GM19324 (cell line): ENCODE results near the gene CDRT15.
"Not testable (repeated sequence)": the region's sequence is repeated elsewhere in the genome, so short reads cannot be mapped to it uniquely, and the experiment has no call there.

ENCODE experiments used
- ATAC-seq: cut with Tn5 transposase; IDR thresholded peaks from one replicate; pipeline ENCODE4 v1.9.1; 2021; ENCODE audit warnings: mild to moderate bottlenecking, moderate library complexity; ENCODE audit not compliant: unreplicated experiment, low FRiP score

The CDRT15 gene

GRCh38 chr17:14209215-14209614, 27.4 kb downstream of the CDRT15 start:
- ATAC-seq, result no peak

GRCh38 chr17:14207791-14208190, 28.9 kb downstream of the CDRT15 start:
- no peak for ATAC-seq

- ATAC-seq, result no peak
Measured at GRCh38 chr17:14206891-14207290, 29.8 kb downstream of the CDRT15 start.

GRCh38 chr17:14205992-14206461, 30.6 kb downstream of the CDRT15 start:
- no peak for ATAC-seq

- no peak for ATAC-seq
Measured at GRCh38 chr17:14205380-14205779, 31.3 kb downstream of the CDRT15 start.

GRCh38 chr17:14204546-14204945, 32.1 kb downstream of the CDRT15 start:
- no peak for ATAC-seq

- no peak for ATAC-seq
Measured at GRCh38 chr17:14204084-14204483, 32.6 kb downstream of the CDRT15 start.

- no peak for ATAC-seq
Measured at GRCh38 chr17:14203388-14203787, 33.3 kb downstream of the CDRT15 start.

- no peak for ATAC-seq
Measured at GRCh38 chr17:14202388-14203166, 34.1 kb downstream of the CDRT15 start.

GRCh38 chr17:14201988-14202380, 34.7 kb downstream of the CDRT15 start:
- ATAC-seq, result no peak

- no peak for ATAC-seq
Measured at GRCh38 chr17:14201021-14201987, 35.4 kb downstream of the CDRT15 start.

GRCh38 chr17:14200354-14200753, 36.3 kb downstream of the CDRT15 start:
- no peak for ATAC-seq

- no peak for ATAC-seq
Measured at GRCh38 chr17:14199601-14200000, 37.1 kb downstream of the CDRT15 start.

- ATAC-seq, result no peak
Measured at GRCh38 chr17:14198575-14198974, 38.1 kb downstream of the CDRT15 start.

GRCh38 chr17:14198013-14198412, 38.6 kb downstream of the CDRT15 start:
- ATAC-seq, result no peak

GRCh38 chr17:14197586-14197985, 39.1 kb downstream of the CDRT15 start:
- ATAC-seq, result no peak

GRCh38 chr17:14197057-14197456, 39.6 kb downstream of the CDRT15 start:
- no peak for ATAC-seq

- ATAC-seq, result no peak
Measured at GRCh38 chr17:14196377-14196997, 40.2 kb downstream of the CDRT15 start.

- ATAC-seq, result not testable (repeated sequence)
Measured at GRCh38 chr17:14192636-14193344, 43.9 kb downstream of the CDRT15 start.

GRCh38 chr17:14192039-14192438, 44.6 kb downstream of the CDRT15 start:
- ATAC-seq, result not testable (repeated sequence)
